HuH-7 (cell line): ENCODE data around the gene BRSK1.

ENCODE experiments used
- DNase-seq: peaks from one replicate; pipeline ENCODE4 v3.0.0; 2011; ENCODE audit warnings: low spot score

BRSK1 gene

GRCh38 chr19:55353356-55353802 is 69.6 kb downstream of the BRSK1 start:
- no peak for DNase-seq

GRCh38 chr19:55353803-55354697 is 70.3 kb downstream of the BRSK1 start:
- peak; percentile 93 for DNase-seq

GRCh38 chr19:55354698-55355212 is 71.0 kb downstream of the BRSK1 start, which contains the start of gene COX6B2:
Gene COX6B2 (minus strand): TSS chr19:55354719. CDS start chr19:55354521, 198 bp downstream.
- no peak for DNase-seq

GRCh38 chr19:55355213-55355821 is 71.5 kb downstream of the BRSK1 start:
- no peak for DNase-seq

- DNase-seq, result no peak
Measured at GRCh38 chr19:55358493-55358892, 74.7 kb downstream of the BRSK1 start.

- no peak for DNase-seq
Measured at GRCh38 chr19:55358943-55359908, 75.4 kb downstream of the BRSK1 start.

GRCh38 chr19:55360902-55361301 is 77.1 kb downstream of the BRSK1 start:
- no peak for DNase-seq
